K562 (cell line): ENCODE measurements around the gene ZSCAN1.

Experiments used
- EP300 ChIP-seq: IDR thresholded peaks from 2 replicates; pipeline ENCODE4 v1.6.1; 2012; ENCODE audit warnings: low read length, improper control_type of control experiment
- FOXK2 ChIP-seq, 2 experiments: fragments of 450-650 bp; IDR thresholded peaks in 1 of 2; conservative IDR thresholded peaks in 1 of 2; 2 replicates each; pipeline ENCODE4 v1.6.1; 2016; ENCODE audit warnings: low read depth in 2 of 2, mild to moderate bottlenecking in 1 of 2
- HDAC2 ChIP-seq: fragments of 450-650 bp; IDR thresholded peaks from 2 replicates; pipeline ENCODE4 v1.6.1; 2016; ENCODE audit warnings: mild to moderate bottlenecking
- MAFK ChIP-seq: IDR thresholded peaks from 2 replicates; pipeline ENCODE4 v1.6.1; 2011; ENCODE audit warnings: low read length, improper control_type of control experiment
- MXI1 ChIP-seq: IDR thresholded peaks from 2 replicates; pipeline ENCODE4 v1.6.1; 2011; ENCODE audit warnings: low read depth, mild to moderate bottlenecking, improper control_type of control experiment, low read length
- NR3C1 ChIP-seq: sonication (generic); formaldehyde crosslinking; IDR thresholded peaks from 2 replicates; pipeline ENCODE4 v1.8.1; 2022; ENCODE audit warnings: missing genetic modification reagents
- PCBP1 ChIP-seq: fragments of 200-400 bp; formaldehyde crosslinking; IDR thresholded peaks from 2 replicates; pipeline ENCODE4 v1.6.1; 2018; ENCODE audit warnings: mild to moderate bottlenecking, low read depth, low read length; ENCODE audit not compliant: poor library complexity, severe bottlenecking
- POLR2AphosphoS2 ChIP-seq: IDR thresholded peaks from 2 replicates; pipeline ENCODE4 v1.6.1; 2012; ENCODE audit warnings: low read length, improper control_type of control experiment
- SMAD1 ChIP-seq: fragments of 150-350 bp; IDR thresholded peaks from 2 replicates; pipeline ENCODE4 v1.6.1; 2014; ENCODE audit warnings: low read length, low read depth; ENCODE audit not compliant: partially characterized antibody
- TBP ChIP-seq: optimal IDR thresholded peaks from 2 replicates; pipeline ENCODE3; 2011; ENCODE audit warnings: low read depth, low read length, improper control_type of control experiment
- TF ChIP-seq, protein P1 (sequence below): fragments of 450-650 bp; formaldehyde crosslinking; IDR thresholded peaks from 2 replicates; pipeline ENCODE4 v1.4.0; 2022; ENCODE audit warnings: missing genetic modification characterization
- TF ChIP-seq, protein P2 (sequence below), 3 experiments: IDR thresholded peaks in 2 of 3; conservative IDR thresholded peaks in 1 of 3; 2 replicates each; pipeline ENCODE4 v1.5.1; 2011 to 2012; ENCODE audit warnings: low read length in 3 of 3, mild to moderate bottlenecking in 3 of 3, control low read depth in 2 of 3, improper control_type of control experiment in 1 of 3, inconsistent platforms in 1 of 3, low read depth in 1 of 3, mixed read lengths in 1 of 3, moderate library complexity in 1 of 3; ENCODE audit not compliant: insufficient read depth in 2 of 3
- TF ChIP-seq, protein P3 (sequence below): fragments of 250-450 bp; sonication (Bioruptor Pico); IDR thresholded peaks from 2 replicates; pipeline ENCODE4 v1.4.0; 2020; ENCODE audit warnings: borderline replicate concordance

DNA sequence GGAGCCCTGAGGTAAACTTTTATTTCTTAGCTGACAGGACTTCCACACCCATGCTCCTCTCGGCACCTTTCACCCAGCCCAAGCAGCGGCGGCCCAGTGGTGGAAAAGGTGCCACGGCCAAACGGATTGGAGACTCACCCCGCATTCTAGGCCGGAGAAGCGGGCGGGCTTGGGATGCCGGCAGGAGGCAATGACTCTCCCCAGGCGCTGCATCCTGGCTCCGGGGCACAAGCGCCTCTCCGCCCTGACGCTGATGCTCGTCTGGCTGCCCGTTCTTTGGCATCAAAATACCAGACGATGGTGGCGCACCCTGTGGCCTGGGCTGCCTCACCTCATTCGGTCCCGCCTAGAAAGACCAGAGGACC lies 24.5 kb upstream of the ZSCAN1 start:
- TF ChIP-seq HDAC2 (no peak), SMAD1 (no peak), PCBP1 (no peak), POLR2AphosphoS2 (no peak), MAFK (no peak), NR3C1 (CRISPR knock-in tag) (no peak), FOXK2 (conservative IDR thresholded peaks at IDR 0.05 in 1 of 2, IDR thresholded peaks at IDR 0.05 in 1 of 2; ENCODE audit: low read depth in 2 of 2) (no peak), EP300 (no peak), MXI1 (no peak), TBP (no peak)
- TF ChIP-seq, protein P1, sequence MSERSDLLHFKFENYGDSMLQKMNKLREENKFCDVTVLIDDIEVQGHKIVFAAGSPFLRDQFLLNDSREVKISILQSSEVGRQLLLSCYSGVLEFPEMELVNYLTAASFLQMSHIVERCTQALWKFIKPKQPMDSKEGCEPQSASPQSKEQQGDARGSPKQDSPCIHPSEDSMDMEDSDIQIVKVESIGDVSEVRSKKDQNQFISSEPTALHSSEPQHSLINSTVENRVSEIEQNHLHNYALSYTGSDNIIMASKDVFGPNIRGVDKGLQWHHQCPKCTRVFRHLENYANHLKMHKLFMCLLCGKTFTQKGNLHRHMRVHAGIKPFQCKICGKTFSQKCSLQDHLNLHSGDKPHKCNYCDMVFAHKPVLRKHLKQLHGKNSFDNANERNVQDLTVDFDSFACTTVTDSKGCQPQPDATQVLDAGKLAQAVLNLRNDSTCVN (CRISPR knock-in tag) = no peak
- TF ChIP-seq, protein P2, sequence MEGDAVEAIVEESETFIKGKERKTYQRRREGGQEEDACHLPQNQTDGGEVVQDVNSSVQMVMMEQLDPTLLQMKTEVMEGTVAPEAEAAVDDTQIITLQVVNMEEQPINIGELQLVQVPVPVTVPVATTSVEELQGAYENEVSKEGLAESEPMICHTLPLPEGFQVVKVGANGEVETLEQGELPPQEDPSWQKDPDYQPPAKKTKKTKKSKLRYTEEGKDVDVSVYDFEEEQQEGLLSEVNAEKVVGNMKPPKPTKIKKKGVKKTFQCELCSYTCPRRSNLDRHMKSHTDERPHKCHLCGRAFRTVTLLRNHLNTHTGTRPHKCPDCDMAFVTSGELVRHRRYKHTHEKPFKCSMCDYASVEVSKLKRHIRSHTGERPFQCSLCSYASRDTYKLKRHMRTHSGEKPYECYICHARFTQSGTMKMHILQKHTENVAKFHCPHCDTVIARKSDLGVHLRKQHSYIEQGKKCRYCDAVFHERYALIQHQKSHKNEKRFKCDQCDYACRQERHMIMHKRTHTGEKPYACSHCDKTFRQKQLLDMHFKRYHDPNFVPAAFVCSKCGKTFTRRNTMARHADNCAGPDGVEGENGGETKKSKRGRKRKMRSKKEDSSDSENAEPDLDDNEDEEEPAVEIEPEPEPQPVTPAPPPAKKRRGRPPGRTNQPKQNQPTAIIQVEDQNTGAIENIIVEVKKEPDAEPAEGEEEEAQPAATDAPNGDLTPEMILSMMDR (IDR thresholded peaks at IDR 0.05 in 2 of 3, conservative IDR thresholded peaks at IDR 0.05 in 1 of 3; ENCODE audit: insufficient read depth in 2 of 3, low read depth in 1 of 3, low read length in 3 of 3) = no peak
- TF ChIP-seq, protein P3, sequence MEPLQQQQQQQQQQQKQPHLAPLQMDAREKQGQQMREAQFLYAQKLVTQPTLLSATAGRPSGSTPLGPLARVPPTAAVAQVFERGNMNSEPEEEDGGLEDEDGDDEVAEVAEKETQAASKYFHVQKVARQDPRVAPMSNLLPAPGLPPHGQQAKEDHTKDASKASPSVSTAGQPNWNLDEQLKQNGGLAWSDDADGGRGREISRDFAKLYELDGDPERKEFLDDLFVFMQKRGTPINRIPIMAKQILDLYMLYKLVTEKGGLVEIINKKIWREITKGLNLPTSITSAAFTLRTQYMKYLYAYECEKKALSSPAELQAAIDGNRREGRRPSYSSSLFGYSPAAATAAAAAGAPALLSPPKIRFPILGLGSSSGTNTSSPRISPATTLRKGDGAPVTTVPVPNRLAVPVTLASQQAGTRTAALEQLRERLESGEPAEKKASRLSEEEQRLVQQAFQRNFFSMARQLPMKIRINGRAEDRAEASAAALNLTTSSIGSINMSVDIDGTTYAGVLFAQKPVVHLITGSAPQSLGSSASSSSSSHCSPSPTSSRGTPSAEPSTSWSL (CRISPR knock-in tag) = no peak
